ENCODE measurements around the gene FHDC1.

Gene FHDC1

DNA sequence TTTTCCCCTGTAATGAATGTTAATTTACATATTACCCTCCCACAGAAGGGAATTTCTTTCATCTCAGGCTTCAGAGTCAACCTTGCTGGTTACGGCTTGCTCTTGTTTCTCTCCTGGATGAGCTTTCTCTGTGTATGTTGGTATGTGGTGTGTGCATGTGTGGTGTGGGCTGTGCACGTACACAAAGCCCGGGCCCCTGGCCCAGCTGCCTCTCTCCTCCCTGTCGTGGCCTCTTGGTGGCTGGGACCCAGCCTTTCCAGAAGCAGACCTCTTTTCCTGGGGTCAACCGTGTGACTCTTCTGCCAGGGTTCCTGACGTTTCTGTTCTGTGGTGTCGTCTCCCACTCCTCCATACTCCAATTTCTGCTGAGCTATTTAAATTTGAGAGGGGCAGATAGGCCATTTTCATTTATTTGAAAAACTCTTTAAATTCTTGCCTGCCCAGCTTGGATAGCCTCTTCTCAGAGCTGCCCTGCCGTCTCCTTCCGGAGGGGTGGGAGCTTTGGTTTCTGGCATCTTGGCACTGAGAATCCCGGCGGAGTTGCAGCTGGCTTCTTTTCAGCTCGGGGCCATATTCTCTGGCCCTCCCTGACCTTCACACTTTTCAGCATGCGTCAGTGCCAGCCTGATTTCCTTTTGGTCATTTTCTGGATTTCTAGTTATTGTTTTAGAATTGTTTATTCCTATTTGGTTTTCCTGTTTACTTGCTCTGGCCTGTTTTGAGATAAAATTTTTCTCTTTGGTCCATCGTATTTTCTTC lies 25.1 kb downstream of the FHDC1 start:
- FAIRE-seq = no peak

DNA sequence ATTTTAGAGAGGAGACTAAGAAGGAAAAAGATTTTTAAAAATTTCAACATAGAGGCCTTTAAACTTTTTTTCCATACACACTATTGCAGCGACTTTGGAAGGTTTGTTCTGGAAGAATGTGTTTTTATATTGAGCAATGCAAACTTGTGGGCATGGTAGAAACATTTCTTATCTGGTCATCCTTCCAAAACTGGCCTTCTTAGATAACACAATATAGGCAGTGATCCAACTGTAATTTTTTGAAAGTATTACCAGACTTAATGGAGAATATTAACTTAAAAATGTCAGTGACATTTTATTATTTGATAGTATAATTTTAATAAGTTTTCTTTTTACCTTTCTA lies 25.6 kb downstream of the FHDC1 start:
- no peak for FAIRE-seq

- no peak for FAIRE-seq
These were observed 26.0 kb downstream of the FHDC1 start for GRCh38 chr4:152962150-152962549.

GRCh38 chr4:152964335-152964734 lies 28.2 kb downstream of the FHDC1 start:
- no peak for FAIRE-seq

- FAIRE-seq = no peak
These were observed 29.5 kb downstream of the FHDC1 start for GRCh38 chr4:152965611-152966010.

GRCh38 chr4:152967907-152968306 lies 31.8 kb downstream of the FHDC1 start:
- FAIRE-seq = no peak

DNA sequence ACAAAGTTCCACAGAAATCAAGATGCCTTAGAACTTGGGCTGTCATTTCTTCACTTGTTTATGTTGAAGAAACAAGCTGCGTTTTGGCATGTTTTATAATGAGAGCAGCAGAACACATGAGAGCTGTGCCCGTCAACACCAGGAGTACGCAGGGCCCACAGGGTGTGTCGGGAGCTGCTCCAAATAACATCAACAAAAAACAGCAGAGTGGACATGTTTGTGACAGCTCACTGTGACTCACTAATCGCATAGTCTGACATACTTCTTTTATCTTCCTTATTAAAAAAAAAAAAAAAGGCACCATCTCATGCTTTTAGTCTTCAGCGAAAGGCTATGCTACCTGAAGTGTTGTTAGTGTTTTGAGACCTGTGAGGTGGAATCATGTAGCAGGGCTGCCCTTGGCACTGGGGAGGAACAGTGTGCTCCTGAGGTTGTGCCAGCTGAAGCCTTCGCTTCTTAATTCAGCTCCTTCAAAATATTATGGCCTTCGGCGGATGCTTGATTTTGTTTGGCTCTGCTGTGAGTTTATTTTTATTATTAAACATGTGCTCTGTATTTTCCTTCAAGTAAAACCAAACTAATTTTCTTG lies 32.8 kb downstream of the FHDC1 start:
- FAIRE-seq = no peak

- FAIRE-seq = no peak
These were observed 34.1 kb downstream of the FHDC1 start for GRCh38 chr4:152970102-152970820.

- FAIRE-seq = no peak
These were observed 34.9 kb downstream of the FHDC1 start for GRCh38 chr4:152971053-152971452.

DNA sequence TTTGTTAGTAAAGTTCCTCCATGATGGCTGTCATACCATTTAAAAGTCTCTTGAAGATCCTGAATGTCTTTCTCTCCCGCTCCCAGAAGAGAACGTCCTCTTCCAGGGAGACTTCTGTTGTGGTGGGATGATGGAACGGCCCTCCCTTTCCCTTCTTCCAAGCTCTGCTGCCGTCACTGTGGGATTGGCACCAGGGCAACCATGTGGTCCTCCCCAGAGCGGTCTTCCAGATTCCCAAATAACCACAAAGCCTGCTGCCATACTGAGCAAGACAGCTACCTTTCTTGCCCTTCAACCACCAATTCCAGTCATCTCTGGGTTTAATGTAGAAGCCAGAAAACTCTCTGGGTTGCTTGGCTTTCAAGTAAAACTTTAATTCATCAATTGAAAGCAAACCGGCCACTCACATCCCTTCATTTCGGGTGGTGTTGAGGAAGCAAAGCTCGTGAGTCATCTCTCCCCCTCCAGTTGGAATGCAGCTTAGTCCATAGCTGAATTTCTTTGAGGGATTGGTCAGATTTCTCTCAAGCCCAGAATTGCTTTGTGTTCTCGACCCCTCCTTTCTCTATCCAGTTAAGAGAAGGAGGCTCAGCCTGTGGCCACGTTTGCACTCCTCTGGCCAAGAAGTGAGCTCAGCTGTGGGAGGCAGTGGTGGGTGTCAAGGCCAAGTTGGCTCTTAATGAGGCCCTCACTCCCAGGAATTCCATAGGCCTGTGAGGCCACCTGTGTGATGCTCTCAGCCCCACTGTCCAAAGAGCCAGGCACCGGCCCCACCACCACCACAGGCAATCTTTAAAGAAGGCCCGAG lies 36.9 kb downstream of the FHDC1 start:
- FAIRE-seq = no peak

- FAIRE-seq = no peak
These were observed 37.7 kb downstream of the FHDC1 start for GRCh38 chr4:152973629-152974467.

DNA sequence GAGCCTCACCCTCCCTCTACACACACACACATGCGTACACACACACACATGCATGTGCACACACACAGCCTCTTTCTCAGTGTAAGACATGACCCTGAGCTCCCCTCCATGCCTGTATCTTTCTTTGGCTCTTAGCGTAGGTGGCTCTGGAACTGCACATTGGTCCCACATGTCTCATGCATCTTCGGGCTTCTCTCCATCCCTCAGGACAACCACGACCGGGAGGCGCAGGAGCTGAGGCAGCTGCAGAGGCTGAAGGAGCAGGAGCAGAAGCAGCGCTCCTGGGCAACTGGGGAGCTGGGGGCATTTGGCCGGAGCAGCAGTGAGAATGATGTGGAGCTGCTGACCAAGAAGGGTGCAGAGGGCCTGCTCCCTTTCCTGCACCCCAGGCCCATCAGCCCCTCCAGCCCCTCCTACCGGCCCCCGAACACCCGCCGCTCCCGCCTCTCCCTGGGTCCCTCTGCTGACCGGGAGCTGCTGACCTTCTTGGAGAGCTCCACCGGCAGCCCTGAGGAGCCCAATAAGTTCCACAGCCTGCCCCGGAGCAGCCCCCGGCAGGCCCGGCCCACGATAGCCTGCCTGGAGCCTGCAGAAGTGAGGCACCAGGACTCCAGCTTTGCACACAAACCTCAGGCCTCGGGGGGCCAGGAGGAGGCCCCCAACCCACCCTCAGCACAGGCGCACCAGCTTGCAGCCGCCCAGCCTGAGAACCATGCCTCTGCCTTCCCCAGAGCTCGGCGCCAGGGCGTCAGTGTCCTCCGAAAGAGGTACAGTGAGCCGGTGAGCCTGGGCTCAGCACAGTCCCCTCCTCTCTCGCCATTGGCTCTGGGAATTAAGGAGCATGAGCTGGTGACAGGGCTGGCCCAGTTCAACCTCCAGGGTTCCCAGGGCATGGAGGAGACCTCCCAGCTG lies 38.6 kb downstream of the FHDC1 start:
- no peak for FAIRE-seq

- FAIRE-seq = no peak
These were observed 39.5 kb downstream of the FHDC1 start for GRCh38 chr4:152975380-152976211.

DNA sequence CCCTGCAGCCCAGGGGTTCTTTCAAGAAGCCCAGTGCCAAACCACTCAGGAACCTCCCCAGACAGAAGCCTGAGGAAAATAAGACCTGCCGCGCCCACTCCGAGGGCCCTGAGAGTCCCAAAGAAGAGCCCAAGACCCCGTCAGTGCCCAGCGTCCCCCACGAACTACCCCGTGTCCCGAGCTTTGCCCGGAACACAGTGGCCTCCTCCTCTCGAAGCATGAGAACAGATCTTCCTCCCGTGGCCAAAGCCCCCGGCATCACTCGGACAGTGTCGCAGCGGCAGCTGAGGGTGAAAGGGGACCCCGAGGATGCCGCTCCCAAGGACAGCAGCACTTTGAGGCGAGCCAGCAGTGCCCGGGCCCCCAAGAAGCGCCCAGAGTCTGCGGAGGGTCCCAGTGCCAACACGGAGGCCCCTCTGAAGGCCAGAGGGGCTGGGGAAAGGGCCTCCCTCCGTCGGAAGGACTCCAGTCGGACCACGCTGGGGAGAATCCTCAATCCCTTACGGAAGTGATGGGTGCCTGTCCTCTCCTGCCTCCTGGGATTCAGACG lies 40.2 kb downstream of the FHDC1 start:
- no peak for FAIRE-seq

DNA sequence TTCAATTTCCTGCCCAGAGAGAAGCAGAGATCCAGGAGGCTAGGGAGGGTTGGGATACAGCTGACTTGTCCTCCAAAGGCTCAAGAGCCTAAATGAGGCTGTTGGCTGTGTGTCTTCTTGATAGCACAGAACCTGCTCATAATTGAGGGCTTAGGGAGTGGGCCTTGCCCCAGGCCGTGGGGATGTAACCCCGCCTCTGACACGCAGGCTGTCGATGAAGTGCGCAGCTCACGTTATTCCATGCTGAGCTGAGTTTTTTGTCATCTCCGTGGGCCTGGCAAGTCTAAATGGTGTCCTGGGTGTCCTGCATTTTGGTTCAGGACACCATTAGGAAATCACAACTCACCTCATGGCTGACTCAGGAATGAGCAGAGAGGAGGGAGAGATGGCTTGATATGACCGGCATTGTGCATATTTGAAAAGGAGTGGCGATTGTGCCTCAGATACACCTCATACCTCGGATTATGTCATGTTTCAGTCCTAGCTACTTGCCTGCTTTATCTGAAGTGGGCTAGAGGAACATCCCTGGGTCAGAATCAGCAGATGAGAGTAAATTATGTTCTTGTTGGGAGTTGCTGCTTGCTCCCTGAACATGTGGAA lies 43.7 kb downstream of the FHDC1 start:
- no peak for FAIRE-seq

- FAIRE-seq = no peak
These were observed 45.2 kb downstream of the FHDC1 start for GRCh38 chr4:152981278-152981677.

GRCh38 chr4:152981842-152982241 lies 45.7 kb downstream of the FHDC1 start:
- FAIRE-seq = no peak

DNA sequence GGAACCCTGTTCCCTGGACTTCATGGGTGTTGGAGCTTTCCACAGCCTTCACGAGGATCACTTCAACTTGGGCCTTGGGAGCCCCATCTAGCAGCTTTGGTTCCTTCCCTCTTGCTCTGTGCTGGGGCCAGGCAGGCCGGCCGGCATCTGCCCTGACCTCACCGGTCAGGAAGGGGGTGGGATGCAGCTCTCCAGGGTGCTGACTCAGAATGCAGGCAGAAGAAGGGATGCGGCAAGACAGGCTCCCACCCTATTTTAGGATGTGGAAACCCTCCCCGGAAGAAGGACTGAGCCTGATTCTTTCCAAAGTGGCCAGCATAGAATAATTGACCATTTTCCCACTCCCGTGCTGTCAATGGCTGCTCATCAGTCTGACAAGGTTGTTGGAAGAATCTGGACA lies 47.1 kb downstream of the FHDC1 start:
- no peak for FAIRE-seq

DNA sequence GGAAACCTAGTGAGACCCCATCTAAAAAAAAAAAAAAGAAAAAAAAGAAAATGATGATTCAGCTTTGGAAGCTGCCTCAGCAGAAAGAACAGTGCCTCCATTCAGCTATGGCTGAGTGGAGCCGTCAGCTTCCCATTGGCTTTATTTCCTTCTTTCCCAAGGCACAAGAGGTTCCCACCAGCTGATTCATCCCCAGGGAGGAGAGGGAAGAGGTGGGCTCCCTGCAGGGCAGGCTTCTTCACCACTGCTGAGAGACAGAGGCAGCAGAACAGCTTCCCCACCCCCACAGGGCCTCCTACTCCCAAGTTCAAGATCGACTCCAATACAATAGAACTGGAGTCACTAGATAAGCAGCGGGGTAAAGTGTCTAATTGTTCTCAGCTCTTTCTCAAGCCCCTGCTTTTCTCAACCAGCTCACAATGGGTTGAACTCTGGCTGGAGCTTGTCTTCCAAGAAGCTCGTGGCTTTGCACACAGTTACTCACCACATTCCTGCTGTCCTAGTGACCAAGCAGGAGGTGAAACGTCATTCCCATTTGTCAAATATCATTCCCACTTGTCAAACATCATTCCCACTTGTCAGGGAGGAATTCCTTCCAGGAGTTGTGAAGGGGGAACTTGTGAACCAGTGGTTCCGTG lies 47.8 kb downstream of the FHDC1 start:
- no peak for FAIRE-seq
